Calu3 (cell line): ENCODE results near the gene OSCP1. TPM values are rescaled to one million over a fixed set of nuclear protein-coding genes. Genes with fewer than 3 reads are reported as not detected.

Experiments used
- BruUV-seq: library from RNA; stranded (reverse); fragments of 400-500 nt; replicated peaks from 2 replicates; lab custom pipeline; 2021; lab: Mats Ljungman, UMichigan
- CTCF ChIA-PET: fragments of 300-600 bp; sonication (Branson Sonifier 250); formaldehyde crosslinking; loops from one replicate; lab custom pipeline; 2022; ENCODE audit warnings: antibody characterized with exemption; lab: Charles Lee
- DNase-seq: peaks from one replicate; pipeline ENCODE4 v3.0.0; 2022
- H3K27ac Mint-ChIP-seq: one replicate; pipeline ENCODE4 v1.8.0; 2022; ENCODE audit warnings: mixed read lengths; ENCODE audit not compliant: unreplicated experiment
- H3K27me3 Mint-ChIP-seq: one replicate; pipeline ENCODE4 v1.8.0; 2022; ENCODE audit warnings: mixed read lengths; ENCODE audit not compliant: unreplicated experiment
- H3K36me3 Mint-ChIP-seq: one replicate; pipeline ENCODE4 v1.8.0; 2022; ENCODE audit warnings: mild to moderate bottlenecking, moderate library complexity, mixed read lengths; ENCODE audit not compliant: insufficient read depth, unreplicated experiment
- H3K4me1 Mint-ChIP-seq: one replicate; pipeline ENCODE4 v1.8.0; 2022; ENCODE audit warnings: mild to moderate bottlenecking, low read depth, mixed read lengths; ENCODE audit not compliant: unreplicated experiment
- H3K4me3 Mint-ChIP-seq: one replicate; pipeline ENCODE4 v1.8.0; 2022; ENCODE audit warnings: mild to moderate bottlenecking, low read depth, moderate library complexity, mixed read lengths; ENCODE audit not compliant: unreplicated experiment
- H3K9me3 Mint-ChIP-seq: one replicate; pipeline ENCODE4 v1.8.0; 2022; ENCODE audit warnings: low read depth, mixed read lengths; ENCODE audit not compliant: unreplicated experiment
- CTCF ChIP-seq: fragments of 200-600 bp; IDR thresholded peaks from one replicate; pipeline ENCODE4 v1.8.0; 2022; ENCODE audit warnings: antibody characterized with exemption; ENCODE audit not compliant: unreplicated experiment
- intact Hi-C: fragments of 100-400 bp; cut with micrococcal nuclease; formaldehyde crosslinking; loops from one replicate; pipeline ENCODE4 v1.10.0; 2022; ENCODE audit not compliant: unreplicated experiment
- total RNA-seq: library from RNA; stranded (reverse); gene quantifications from 2 replicates; pipeline ENCODE4 v1.2.3, GENCODE V29; 2022

The OSCP1 gene
- total RNA-seq, 1 experiment from 2014 or later = 2.0 TPM

- no peak overlapping the region for H3K27ac Mint-ChIP-seq
- peaks cover 47% of the 10 kb centered on the region for H3K4me1 Mint-ChIP-seq
- no peak for DNase-seq
- CTCF ChIA-PET = interaction anchor here (0.6 to 0.9 kb wide), 2 partner anchors 29 to 1728 kb away, joined by 3 to 4 read pairs; no protein-coding TSS in a partner anchor
- H3K27me3 Mint-ChIP-seq = no peaks in the 10 kb centered on the region
- intact Hi-C loops = no loop called here
- no peaks in the 10 kb centered on the region for H3K9me3 Mint-ChIP-seq
- H3K4me3 Mint-ChIP-seq = no peak overlapping the region
- TF ChIP-seq CTCF = no peak
- peaks cover 45% of the 10 kb centered on the region for H3K36me3 Mint-ChIP-seq
- no TSS peak for BruUV-seq
Measured at GRCh38 chr1:36377791-36378492, 72.3 kb downstream of the OSCP1 start.

- Mint-ChIP-seq H3K36me3 (peaks cover 52% of the 10 kb centered on the region), H3K27ac (no peak overlapping the region), H3K9me3 (no peaks in the 10 kb centered on the region), H3K27me3 (no peaks in the 10 kb centered on the region), H3K4me3 (no peak overlapping the region), H3K4me1 (peaks cover 36% of the 10 kb centered on the region)
- CTCF ChIA-PET = interaction anchor here (0.6 kb wide), 1 partner anchor 25 kb away, joined by 3 read pairs; no protein-coding TSS in a partner anchor
- BruUV-seq = no TSS peak
- no peak for TF ChIP-seq CTCF
- DNase-seq = no peak
- intact Hi-C loops = no loop called here
Measured at GRCh38 chr1:36372617-36373016, 77.6 kb downstream of the OSCP1 start.

- intact Hi-C loops = loop anchor here (2.0 kb wide), 2 partner anchors 18 to 26 kb away; no protein-coding TSS in a partner anchor
- peak overlapping the region; percentile 50 for H3K27ac Mint-ChIP-seq
- peaks cover 28% of the 10 kb centered on the region for H3K4me1 Mint-ChIP-seq
- peak; percentile 87 for TF ChIP-seq CTCF
- peaks cover 56% of the 10 kb centered on the region for H3K36me3 Mint-ChIP-seq
- H3K4me3 Mint-ChIP-seq = no peak overlapping the region
- BruUV-seq = no TSS peak
- no peaks in the 10 kb centered on the region for H3K27me3 Mint-ChIP-seq
- CTCF ChIA-PET = interaction anchor here (0.5 to 3.1 kb wide), 10 partner anchors 13 to 235 kb away, joined by 3 to 29 read pairs (median 4); partner anchors contain the start of genes EVA1B and SH3D21
- no peaks in the 10 kb centered on the region for H3K9me3 Mint-ChIP-seq
- peak; percentile 87 for DNase-seq
Measured at GRCh38 chr1:36369061-36369861, 81.0 kb downstream of the OSCP1 start.

Other genes with a start within 250 kb of the OSCP1 start
- gene THRAP3, start 226.0 kb downstream of the OSCP1 start, total RNA-seq = 97.5 and 99.4 TPM in 2 replicates
- gene SH3D21, start 144.1 kb downstream of the OSCP1 start, total RNA-seq = 12.1 and 13.2 TPM in 2 replicates
- 10.1 and 11.2 TPM in 2 replicates for gene EVA1B, start 126.8 kb downstream of the OSCP1 start, total RNA-seq
- gene STK40, start 64.5 kb downstream of the OSCP1 start, total RNA-seq = 44.5 and 52.1 TPM in 2 replicates
- gene LSM10, start 52.5 kb downstream of the OSCP1 start, total RNA-seq = 35.2 and 42.7 TPM in 2 replicates
- 84.1 and 97.8 TPM in 2 replicates for gene MRPS15, start 13.9 kb upstream of the OSCP1 start, total RNA-seq
- not detected in 2 replicates for gene CSF3R, start 32.5 kb upstream of the OSCP1 start, total RNA-seq